Measurements from ENCODE around the gene RNF224.

The RNF224 gene

DNA sequence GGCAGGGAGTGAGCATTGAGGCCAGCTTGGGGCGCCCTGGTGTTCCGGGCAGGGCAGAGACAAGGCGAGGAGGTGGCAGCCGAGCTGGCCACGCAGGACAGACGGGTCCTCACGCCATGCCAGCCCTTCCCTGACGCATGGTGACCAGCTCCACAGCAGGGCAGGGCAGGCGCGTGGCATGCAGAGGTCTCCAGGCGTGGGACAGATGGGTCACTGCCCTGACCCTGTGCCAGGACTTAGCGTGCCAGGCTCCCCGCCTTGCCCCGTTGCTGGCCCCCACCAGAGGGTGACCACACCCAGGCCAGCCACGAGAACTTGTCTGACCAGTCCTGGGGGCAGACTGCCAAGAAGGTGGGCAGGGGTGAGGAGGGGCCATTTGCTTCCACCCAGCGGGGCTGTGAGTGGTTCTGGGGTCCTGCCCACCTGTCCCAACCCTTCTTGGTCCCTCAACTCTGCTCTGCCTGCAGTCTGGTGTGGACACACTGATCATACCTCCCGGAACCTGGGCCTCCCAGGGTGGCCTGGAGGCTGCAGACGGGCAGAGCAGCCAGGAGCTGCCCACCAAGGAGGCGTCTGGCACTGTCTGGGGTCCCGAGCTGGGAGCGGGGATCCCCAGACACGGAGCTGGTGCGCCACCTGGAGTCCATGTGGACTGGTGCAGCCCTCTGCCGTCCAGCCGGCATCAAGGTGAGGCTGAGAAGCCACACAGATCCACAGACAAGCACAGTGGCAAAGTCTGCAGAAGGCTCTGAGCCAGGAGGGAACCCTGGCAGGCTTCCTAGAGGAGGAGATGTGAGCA, at the start of gene RNF224:
TSS of gene RNF224 (plus strand) at position 449 of the 799 bp plus-strand sequence. CDS start 834 bp downstream, outside the sequence.
- peak; percentile 59 to 70 for DNase-seq (ENCODE audit: low read depth in 2 of 2)

- DNase-seq (ENCODE audit: low read depth in 2 of 2): no peak
These were observed 48.9 kb upstream of the RNF224 start for GRCh38 chr9:137178201-137178938.

DNA sequence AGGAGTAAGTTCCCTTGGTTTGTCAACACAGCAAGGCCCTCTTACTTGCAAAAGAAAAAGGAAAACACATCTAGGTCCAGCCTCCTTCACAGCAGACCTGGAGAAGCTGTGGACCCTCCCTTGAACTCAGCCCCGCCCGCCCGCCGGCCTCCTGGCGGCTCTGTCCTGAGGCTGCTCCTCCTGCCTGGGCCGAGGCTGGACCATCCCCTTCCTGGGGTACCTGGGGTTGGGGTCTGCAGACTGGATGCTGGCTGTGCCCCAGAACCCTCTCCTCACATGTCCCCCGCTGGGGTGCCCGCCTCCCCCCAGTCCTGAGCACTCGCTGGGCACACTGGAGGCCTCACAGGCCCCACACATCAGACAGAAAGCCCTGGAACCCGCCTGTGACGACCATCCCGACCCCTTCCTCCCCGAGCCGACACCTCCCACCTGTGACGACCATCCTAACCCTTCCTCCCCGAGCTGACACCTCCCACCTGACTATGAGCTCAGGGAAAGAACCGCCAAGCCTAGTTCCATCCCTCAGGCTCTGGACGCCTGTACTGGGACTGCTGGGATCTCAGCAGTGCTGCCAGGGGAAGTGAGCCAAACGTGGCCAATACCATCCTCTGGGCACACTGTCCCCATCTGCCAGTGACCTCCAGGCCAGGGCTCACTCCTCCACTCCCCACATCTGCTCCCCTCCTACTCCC, 48.2 kb upstream of the RNF224 start:
- no peak for DNase-seq (ENCODE audit: low read depth in 2 of 2)

DNA sequence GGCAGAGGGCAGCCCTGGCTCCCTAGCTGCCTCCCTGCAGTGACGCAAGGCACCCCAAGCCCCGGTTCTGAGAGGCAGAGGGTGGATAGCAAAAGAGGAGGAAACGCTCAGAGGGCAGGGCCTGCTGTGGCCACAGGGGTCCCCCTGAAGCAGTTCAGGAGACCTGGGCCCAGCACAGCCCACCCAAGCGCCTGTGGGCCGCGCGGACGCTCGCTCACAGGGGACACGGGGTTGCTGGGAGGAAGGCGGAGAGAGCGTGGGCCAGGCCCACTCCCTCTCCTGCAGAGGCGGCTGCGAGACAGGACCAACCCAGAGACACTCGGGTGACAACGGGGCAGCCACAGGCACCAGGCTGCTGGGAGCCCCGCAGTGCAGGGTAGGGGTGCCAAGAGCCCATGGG, 47.5 kb upstream of the RNF224 start:
- no peak for DNase-seq (ENCODE audit: low read depth in 2 of 2)

GRCh38 chr9:137180491-137180890, 46.8 kb upstream of the RNF224 start:
- no peak for DNase-seq (ENCODE audit: low read depth in 2 of 2)

- DNase-seq (ENCODE audit: low read depth in 2 of 2): no peak
These were observed 45.6 kb upstream of the RNF224 start for GRCh38 chr9:137181680-137182079.

DNA sequence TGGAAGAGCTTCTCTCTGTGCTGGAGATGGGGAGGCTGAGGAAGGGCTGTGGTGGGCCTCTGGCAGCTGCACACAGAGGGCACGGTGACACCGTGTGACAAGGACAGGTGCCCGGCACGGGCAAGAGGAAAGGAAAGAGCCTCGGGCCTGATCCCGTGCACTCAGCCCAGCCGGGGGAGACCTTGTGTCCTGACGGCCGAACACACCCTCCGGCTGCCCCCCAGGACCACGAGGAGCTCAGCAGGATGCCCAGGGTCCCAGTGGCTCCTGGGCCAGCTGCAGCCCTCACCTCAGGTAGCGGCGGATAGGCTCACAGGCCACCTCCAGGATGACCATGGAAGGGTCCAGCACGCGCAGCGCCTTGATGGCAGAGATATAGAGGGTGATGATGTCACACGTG, 44.5 kb upstream of the RNF224 start:
- DNase-seq (ENCODE audit: low read depth in 2 of 2): no peak

- DNase-seq (ENCODE audit: low read depth in 2 of 2): no peak
These were observed 43.2 kb upstream of the RNF224 start for GRCh38 chr9:137183980-137184595.

- no peak for DNase-seq (ENCODE audit: low read depth in 2 of 2)
These were observed 42.2 kb upstream of the RNF224 start for GRCh38 chr9:137184881-137185660.

GRCh38 chr9:137185921-137186320, 41.4 kb upstream of the RNF224 start:
- no peak for DNase-seq (ENCODE audit: low read depth in 2 of 2)

GRCh38 chr9:137186385-137186784, 40.9 kb upstream of the RNF224 start:
- DNase-seq (ENCODE audit: low read depth in 2 of 2): no peak

DNA sequence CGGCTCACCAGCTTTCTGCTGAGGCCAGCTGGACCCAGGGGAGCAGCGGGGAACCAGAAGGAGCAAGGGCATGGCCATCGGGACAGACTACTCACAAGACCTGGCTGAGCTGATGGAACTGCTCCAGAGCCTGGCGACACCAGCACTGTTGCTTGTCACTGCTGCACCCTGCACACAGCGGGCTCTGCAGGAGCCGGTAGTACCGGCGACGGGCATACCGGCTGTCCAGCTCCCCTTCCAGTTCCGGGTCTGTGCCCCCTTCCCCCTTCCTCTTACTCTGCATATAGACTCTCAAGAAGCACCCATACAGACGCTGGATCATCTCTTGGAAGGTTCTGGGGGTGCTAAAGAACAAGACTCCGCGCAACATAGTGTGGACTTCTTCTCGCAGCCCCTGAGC, 39.9 kb upstream of the RNF224 start:
- DNase-seq (ENCODE audit: low read depth in 2 of 2): no peak

GRCh38 chr9:137188086-137188489, 39.2 kb upstream of the RNF224 start:
- DNase-seq (ENCODE audit: low read depth in 2 of 2): no peak

- peak; percentile 75 to 88 for DNase-seq (ENCODE audit: low read depth in 2 of 2)
These were observed 38.6 kb upstream of the RNF224 start, which contains the start of the genes ANAPC2 and SSNA1 for GRCh38 chr9:137188490-137189296. ANAPC2 (minus strand) TSS chr9:137188560; CDS start chr9:137188532, 28 bp downstream. SSNA1 (plus strand) TSS chr9:137188676; CDS start chr9:137188727, 51 bp downstream.

- DNase-seq (ENCODE audit: low read depth in 2 of 2): no peak
These were observed 37.7 kb upstream of the RNF224 start for GRCh38 chr9:137189297-137190295.

GRCh38 chr9:137190315-137190856, 36.9 kb upstream of the RNF224 start:
- no peak for DNase-seq (ENCODE audit: low read depth in 2 of 2)

DNA sequence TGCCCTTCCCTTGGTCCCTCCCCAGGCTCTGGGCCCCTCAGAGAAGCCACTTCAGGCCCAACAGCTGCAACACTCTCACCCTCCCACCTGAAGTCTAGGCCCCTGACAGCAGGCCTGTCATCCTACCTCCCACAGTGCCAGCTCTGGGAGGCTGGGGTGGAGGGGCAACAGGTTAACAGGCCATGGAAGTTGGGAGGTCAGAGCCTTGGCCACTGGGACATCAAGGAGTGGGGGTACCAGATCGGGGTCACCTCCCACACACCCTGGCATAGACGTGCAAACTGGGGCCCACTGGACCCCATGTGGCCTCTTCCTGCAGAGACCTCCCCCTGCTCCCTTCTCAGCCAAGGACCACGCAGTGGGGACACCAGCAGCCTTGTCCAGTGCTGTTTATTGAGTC, 36.1 kb upstream of the RNF224 start:
- DNase-seq (ENCODE audit: low read depth in 2 of 2): no peak

- DNase-seq (ENCODE audit: low read depth in 2 of 2): no peak
These were observed 35.4 kb upstream of the RNF224 start for GRCh38 chr9:137191691-137192447.

Measured in stimulated activated CD8-positive, alpha-beta memory T cell treated with anti-CD3 and anti-CD28 coated beads, Interleukin-7, amount 100 ng/mL, for 4 hours (primary cell).